PFSK-1 (cell line): ENCODE results near the gene OR10Z1.

ENCODE experiments used
- FOXP2 ChIP-seq: optimal IDR thresholded peaks from 2 replicates; pipeline ENCODE3; 2011; ENCODE audit warnings: borderline replicate concordance, control low read depth, inconsistent platforms; ENCODE audit not compliant: insufficient read depth; ENCODE audit errors: extremely low read length, extremely low read depth
- POLR2AphosphoS5 ChIP-seq: IDR thresholded peaks from 2 replicates; pipeline ENCODE4 v1.6.1; 2012; ENCODE audit warnings: low read depth, mild to moderate bottlenecking, control low read depth, low read length, moderate library complexity
- SIN3A ChIP-seq: IDR thresholded peaks from 2 replicates; pipeline ENCODE4 v1.6.1; 2012; ENCODE audit warnings: mild to moderate bottlenecking, low read length, moderate library complexity, borderline replicate concordance; ENCODE audit not compliant: insufficient read depth
- TAF1 ChIP-seq: IDR thresholded peaks from 2 replicates; pipeline ENCODE4 v1.6.1; 2012; ENCODE audit warnings: low read length, control low read depth, borderline replicate concordance; ENCODE audit not compliant: insufficient read depth
- TF ChIP-seq, protein P1 (sequence below), 2 experiments: IDR thresholded peaks; 2 replicates each; pipeline versions ENCODE4 v1.6.1 to v1.8.0; 2011 to 2012; ENCODE audit warnings: low read depth in 2 of 2, low read length in 2 of 2, control low read depth in 1 of 2, inconsistent platforms in 1 of 2, mild to moderate bottlenecking in 1 of 2, moderate library complexity in 1 of 2; ENCODE audit not compliant: insufficient read depth in 1 of 2

DNA sequence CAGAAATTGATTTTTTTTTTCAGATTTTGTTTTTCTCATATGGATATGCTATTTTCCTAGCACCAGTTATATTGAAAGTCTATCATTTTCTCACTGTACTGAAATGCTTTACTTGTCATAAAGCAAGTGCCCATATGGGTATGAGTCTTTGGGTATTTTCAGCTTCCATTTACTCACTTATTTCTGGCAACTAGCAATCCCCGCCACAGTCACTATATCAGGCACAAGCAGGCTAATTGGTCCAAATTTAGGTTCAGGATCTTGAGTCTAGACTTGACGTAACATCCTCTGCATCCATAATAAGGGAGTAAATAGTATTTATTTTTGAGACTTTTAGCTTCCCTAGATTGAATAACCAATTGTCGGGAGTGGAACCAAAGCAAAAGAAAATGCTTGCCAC lies 27.5 kb upstream of the OR10Z1 start:
- TF ChIP-seq, protein P1, sequence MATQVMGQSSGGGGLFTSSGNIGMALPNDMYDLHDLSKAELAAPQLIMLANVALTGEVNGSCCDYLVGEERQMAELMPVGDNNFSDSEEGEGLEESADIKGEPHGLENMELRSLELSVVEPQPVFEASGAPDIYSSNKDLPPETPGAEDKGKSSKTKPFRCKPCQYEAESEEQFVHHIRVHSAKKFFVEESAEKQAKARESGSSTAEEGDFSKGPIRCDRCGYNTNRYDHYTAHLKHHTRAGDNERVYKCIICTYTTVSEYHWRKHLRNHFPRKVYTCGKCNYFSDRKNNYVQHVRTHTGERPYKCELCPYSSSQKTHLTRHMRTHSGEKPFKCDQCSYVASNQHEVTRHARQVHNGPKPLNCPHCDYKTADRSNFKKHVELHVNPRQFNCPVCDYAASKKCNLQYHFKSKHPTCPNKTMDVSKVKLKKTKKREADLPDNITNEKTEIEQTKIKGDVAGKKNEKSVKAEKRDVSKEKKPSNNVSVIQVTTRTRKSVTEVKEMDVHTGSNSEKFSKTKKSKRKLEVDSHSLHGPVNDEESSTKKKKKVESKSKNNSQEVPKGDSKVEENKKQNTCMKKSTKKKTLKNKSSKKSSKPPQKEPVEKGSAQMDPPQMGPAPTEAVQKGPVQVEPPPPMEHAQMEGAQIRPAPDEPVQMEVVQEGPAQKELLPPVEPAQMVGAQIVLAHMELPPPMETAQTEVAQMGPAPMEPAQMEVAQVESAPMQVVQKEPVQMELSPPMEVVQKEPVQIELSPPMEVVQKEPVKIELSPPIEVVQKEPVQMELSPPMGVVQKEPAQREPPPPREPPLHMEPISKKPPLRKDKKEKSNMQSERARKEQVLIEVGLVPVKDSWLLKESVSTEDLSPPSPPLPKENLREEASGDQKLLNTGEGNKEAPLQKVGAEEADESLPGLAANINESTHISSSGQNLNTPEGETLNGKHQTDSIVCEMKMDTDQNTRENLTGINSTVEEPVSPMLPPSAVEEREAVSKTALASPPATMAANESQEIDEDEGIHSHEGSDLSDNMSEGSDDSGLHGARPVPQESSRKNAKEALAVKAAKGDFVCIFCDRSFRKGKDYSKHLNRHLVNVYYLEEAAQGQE (IDR thresholded peaks at IDR 0.05; ENCODE audit: insufficient read depth in 1 of 2, low read depth in 2 of 2, low read length in 2 of 2) = no peak
- TF ChIP-seq POLR2AphosphoS5 (no peak), SIN3A (no peak), TAF1 (no peak), FOXP2 (no peak)
